NCI-H1694 (cell line): ENCODE data around the gene PCDH18.
"Not testable (repeated sequence)": the region's sequence is repeated elsewhere in the genome, so short reads cannot be mapped to it uniquely, and the experiment has no call there.

Experiments used
- DNase-seq: peaks from one replicate; lab custom pipeline; 2025; lab: John Stamatoyannopoulos, UW

Gene PCDH18

GRCh38 chr4:137528673-137529072 is 3.6 kb downstream of the PCDH18 start:
- no peak for DNase-seq

DNA sequence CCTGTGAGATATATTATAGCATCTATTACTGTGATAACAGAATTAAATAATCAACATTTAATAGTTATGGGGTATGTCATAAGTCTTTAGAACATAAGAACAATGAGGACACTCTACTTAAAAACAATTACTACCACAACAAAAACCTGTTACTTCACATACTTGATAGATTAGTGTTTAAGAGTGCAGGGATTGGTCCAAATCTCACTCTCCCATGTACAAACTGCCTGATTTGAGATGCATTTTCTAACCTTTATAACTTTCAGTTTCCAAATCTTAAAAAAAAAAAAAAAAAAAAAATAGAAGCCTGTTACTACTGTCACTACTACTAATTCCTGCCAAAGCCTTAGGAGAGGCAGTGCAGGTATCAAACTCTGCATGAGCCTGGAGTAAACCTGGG is 5.6 kb downstream of the PCDH18 start:
- no peak for DNase-seq

DNA sequence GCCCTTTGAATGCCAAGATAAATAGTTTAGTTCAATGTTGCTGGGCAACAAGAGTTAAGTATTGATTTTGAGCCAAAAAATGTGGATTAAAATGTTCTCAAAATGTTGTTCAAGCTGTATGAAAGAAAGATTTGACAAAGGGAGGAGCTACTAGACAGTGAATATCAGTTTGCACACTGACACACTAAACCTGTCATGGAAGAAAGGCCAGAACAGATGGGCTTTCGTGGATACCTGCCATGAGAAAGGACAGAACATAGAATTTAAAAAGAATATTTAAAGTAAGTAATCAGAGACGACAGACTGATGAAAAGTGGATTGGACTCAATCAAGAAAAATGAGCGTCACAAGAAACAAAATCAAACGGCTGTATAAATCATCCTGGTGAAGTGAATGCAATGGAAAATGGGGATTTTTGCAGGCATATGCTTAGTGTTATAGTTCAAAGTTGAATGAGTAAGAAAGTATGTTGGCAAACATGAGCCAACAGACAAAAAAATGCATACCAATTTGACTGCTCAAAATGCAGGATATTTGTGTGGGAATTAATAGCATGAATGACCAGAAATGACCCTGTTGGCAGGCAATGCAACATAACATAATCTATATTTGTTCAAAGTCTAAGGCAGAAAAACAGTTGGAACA is 7.4 kb downstream of the PCDH18 start:
- peak; percentile 11 for DNase-seq

DNA sequence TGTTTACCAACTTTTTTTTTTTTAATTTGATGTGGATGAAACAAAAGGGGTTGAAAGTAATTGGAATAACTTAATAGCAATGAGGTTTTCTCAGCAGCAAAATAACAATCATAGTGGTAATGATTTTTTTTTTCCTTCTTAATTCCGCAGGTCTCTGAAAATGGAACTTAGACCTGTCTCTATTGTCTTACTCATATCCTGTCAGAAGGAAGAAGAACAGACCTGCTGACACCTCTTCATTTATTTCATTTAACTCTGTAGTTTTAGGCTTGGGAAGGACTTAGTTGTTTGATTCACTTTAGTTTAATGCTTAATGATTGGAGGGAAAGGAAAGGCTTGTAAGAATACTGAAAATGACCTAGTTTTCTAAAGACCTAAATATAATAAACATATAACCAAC is 9.0 kb downstream of the PCDH18 start:
- DNase-seq = no peak

GRCh38 chr4:137521053-137521452 is 11.2 kb downstream of the PCDH18 start:
- no peak for DNase-seq

GRCh38 chr4:137519406-137519805 is 12.9 kb downstream of the PCDH18 start:
- DNase-seq = no peak

DNA sequence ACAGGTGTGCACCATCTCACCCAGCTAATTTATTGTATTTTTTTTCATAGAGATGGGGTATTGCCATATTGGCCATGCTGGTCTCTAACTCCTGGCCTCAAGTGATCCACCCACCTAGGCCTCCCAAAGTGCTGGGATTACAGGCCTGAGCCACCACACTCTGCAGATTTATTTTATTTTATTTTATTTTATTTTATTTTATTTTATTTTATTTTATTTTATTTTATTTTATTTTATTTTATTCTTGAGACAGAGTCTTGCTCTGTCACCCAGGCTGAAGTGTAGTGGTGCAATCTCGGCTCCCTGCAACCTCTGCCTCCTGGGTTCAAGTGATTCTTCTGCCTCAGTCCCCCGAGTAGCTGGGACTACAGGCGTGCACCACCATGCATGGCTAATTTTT is 15.0 kb downstream of the PCDH18 start:
- DNase-seq = not testable (repeated sequence)

DNA sequence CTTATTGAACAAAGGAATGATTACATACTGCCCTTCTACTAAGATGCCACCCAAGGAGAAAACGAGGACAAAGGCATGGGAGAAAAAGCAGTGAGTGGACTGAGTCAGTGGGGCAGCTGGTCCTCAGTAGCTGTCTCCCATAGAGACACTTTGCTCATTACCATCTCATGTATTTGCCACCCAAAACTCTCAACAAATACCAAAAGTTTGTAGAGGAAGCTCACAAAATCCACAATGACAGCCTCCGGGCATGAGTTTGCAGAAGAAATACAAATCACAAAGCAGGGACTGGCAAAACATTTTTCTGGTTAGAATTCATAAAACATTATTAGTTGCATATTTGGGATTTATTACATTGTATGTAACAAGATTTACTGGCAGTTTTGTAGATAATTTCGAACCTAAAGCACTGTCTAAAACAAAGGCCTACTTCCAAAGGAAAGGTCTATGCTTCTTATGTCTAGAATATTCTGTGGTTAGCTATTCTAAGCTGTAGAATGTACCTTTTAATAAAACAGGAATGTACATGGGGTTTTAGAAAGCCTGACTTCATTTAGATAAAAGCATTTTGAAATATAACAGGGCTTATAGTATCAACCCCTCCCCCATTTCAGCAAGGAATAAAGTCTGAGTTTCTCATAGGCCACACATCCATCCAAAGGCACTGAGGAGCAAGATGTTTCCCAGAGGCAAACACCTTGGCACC is 17.7 kb downstream of the PCDH18 start:
- no peak for DNase-seq

- DNase-seq = no peak
These were observed 21.6 kb downstream of the PCDH18 start for GRCh38 chr4:137510557-137511265.

DNA sequence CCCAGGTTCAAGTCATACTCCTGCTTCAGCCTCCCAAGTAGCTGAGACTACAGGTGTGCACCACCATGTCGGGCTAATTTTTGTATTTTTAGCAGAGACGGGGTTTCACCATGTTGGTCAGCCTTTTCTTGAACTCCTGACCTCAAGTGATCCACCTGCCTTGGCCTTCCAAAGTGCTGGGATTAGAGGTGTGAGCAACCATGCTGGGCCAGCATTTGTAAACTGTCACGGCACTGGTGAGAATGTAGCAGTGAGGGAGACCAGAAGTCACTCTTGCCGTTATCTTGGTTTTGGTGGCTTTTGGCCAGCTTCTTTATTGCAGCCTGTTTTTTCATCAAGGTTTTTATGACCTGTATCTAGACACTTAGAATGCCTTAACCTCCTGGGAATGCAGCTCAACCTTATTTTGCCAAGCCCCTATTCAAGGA is 22.4 kb downstream of the PCDH18 start:
- DNase-seq = no peak

GRCh38 chr4:137502339-137503129 is 29.8 kb downstream of the PCDH18 start:
- no peak for DNase-seq

DNA sequence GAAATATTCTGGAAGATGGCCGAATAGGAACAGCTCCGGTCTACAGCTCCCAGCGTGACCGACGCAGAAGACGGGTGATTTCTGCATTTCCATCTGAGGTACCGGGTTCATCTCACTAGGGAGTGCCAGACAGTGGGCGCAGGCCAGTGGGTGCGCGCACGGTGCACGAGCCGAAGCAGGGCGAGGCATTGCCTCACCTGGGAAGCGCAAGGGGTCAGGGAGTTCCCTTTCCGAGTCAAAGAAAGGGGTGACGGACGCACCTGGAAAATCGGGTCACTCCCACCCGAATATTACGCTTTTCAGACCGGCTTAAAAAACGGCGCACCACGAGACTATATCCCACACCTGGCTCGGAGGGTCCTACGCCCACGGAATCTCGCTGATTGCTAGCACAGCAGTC is 36.0 kb downstream of the PCDH18 start:
- not testable (repeated sequence) for DNase-seq

DNA sequence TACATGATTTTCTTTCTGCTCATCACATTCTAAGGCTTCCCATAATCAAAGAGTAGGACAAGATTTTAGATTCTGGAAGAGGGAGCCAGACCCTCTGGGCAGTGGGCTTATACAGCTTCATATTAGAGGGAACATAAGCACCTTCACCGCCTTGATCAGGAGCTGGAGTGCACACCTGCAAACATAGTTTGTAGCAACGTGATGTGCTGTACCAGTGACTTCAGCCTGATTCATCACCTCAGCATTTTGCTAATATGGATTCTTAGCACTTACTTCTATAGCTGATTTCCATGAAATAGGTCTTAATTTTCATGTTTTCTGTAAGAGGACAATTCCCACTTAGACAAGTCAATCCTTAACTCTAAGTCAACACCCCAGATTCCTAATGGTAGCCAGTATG is 36.7 kb downstream of the PCDH18 start:
- DNase-seq = no peak

DNA sequence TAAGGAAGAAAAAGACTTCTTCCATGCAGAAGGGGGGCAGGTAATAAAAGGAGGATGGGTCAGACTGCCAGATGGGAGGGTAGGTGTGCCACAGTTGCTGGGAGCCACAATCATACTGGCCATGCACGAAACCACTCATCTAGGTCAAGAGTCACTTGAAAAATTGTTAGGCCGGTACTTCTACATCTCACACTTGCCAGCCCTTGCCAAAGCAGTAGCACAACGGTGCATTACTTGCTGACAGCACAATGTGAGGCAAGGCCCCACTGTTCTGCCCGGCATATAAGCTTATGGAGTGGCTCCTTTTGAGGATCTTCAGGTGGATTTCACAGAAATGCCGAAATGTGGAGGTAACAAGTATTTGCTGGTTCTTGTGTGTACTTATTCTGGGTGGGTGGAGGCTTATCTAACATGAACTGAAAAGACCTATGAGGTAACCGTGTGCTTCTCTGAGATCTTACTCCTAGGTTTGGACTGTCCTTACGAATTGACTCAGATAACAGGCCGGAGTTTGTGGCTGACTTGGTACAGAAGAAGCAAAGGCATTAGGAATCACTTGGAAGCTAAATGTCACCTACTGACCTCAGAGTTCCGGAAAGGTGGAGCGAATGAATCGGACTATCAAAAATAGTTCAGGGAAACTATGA is 48.9 kb downstream of the PCDH18 start:
- not testable (repeated sequence) for DNase-seq

DNA sequence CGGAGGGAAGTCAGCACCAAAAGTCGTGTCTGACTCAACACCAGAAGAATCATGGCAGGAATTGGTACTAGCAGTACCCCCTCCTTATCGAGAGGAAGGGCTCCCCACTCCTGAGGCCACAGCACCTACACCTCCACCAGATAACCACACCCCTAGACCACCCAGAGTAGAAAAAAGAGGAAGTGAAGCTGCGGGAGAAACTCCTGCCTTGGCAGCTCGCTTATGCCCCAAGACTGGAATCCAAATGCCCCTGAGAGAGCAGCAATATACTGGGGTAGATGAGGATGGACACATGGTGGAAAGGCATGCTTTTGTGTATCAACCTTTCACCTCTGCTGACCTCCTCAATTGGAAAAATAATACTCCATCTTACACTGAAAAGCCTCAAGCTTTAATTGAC is 52.6 kb downstream of the PCDH18 start:
- not testable (repeated sequence) for DNase-seq

DNA sequence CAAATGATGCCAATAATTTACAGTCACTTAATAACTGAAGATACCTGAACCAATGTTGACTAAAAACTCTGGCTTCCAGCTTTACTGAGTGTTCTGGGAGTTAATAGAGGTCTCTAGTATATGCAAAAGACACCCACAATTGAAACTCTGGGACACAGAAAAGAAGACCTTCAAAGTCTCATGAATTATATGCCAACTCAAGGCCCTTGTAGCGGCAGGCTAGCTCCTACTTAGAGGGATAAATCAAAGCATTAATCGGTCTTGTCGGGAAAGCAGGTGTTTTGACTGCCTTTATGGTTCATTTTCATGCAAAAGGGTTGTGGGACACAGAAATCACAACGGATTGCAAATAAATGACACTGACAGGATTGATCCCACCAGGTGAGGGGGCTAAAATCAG is 55.9 kb downstream of the PCDH18 start:
- no peak for DNase-seq

GRCh38 chr4:137474711-137475301 is 57.5 kb downstream of the PCDH18 start:
- DNase-seq = no peak

DNA sequence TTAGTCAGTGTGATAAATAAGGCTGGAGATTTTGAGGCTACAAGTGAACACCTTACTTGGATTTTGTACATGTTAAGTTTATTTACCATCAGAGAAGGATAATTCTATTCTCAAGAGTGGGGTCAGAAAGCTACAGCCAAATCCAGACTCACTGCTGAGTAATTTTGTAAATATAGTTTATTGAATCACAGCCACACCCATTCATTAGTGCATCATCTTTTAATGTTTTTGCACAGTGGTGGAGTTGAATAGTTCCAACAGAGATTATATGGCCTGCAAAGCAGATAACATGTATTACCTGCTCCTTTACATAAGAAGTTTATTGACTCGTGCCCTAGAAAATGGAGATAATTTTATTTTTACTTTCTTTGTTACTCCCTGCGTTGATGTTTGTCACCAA is 60.4 kb downstream of the PCDH18 start:
- DNase-seq = no peak

- no peak for DNase-seq
These were observed 60.8 kb downstream of the PCDH18 start for GRCh38 chr4:137471461-137471860.

- DNase-seq = no peak
These were observed 61.5 kb downstream of the PCDH18 start for GRCh38 chr4:137470806-137471205.
